ENCODE data around the gene MTRF1.

MTRF1 gene, protein sequence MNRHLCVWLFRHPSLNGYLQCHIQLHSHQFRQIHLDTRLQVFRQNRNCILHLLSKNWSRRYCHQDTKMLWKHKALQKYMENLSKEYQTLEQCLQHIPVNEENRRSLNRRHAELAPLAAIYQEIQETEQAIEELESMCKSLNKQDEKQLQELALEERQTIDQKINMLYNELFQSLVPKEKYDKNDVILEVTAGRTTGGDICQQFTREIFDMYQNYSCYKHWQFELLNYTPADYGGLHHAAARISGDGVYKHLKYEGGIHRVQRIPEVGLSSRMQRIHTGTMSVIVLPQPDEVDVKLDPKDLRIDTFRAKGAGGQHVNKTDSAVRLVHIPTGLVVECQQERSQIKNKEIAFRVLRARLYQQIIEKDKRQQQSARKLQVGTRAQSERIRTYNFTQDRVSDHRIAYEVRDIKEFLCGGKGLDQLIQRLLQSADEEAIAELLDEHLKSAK

DNA sequence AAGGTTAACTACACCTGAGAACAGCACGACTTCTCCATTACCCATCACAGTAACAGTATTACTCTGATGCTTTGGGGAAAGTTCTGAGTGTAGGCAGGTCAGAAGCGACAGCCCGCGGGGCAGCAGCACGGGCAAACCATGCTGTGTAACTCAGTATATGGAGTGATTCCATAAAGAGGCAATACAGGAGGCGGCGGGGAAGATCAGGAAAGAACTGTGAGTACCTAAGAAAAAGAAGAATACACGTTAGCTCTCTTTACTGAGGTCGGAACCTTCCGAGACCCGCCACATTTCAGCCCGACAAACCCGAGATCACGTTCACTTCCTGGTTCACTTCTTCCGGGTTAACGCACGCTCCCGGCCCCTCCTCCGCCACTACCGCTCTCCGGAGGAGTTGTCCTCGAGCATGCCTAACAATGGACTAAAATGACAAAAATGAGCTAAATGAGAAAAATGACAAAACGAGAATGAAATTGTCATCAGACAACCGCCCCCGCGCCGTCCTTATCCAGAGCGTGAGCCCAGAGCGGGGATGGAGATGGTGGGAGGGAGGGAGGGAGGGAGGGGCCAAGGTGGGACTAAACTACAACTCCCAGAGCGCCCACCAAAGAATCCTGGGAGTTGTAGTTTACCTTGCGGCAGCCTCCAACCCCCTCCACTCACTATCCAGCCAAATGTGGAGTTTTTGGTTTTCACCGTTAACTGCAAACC is at the start of gene MTRF1:
TSS of gene MTRF1 (minus strand) at position 316 of the 711 bp plus-strand sequence. CDS start 2,669 bp downstream, outside the sequence.
- peak; percentile 44 for DNase-seq (ENCODE audit: low read depth, low spot score)

DNA sequence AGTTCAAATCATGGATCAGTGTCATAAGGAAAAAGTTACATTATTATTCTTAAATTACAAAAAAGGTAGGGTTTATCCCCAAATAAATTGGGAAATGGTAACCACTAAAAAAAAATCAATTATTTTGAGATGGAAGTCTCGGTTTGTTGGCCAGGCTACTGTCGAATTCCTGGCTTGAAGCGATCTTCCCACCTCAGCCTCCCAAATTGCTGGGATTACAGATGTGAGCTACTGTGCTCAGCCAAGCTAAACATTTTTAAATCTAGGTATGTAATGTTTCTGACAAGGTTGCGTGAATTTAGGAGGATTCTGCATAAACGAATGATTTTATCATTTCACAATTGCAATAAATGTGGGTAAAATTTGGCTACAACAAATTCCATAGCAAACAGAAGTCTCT is 49.7 kb upstream of the MTRF1 start:
- DNase-seq (ENCODE audit: low read depth, low spot score): no peak

GRCh38 chr13:41312176-41312500 is 48.8 kb upstream of the MTRF1 start:
- no peak for DNase-seq (ENCODE audit: low read depth, low spot score)

DNA sequence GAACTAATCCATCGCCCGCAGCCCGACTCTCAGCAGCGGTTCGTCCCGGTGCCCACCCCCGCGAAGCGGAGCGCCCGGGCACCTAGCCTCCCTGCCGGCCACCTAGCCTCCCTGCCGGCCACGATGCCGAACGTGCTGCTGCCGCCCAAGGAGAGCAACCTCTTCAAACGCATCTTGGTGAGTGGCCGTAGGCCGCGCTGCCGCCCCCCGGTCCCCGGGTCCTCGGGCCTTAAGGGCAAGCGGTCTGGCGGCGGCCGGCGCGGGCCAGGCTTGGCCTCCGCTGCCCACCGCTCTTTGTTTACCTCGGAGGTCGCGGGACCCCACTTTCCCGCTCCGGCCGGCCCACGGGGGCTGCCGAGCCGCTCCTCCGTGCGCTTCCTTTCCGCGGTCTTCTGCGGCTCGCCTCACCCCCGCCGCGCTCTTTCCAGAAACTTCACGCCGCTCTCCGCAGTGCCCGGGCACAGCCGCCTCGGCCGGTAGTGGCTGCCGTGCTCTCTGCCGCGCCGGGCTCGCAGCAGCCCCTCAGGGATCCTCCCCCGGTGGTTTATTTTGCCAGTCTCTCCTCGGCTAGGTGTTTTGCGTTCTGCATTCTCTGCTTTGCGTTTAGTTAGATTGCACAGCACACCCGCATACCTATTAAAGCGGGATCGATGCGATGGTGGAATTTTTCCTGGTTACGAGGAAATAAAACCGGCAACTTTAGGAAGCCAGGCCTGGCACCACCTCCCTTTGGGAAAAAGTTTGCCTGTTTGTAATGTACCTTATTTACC is 48.2 kb upstream of the MTRF1 start:
- no peak for DNase-seq (ENCODE audit: low read depth, low spot score)

DNA sequence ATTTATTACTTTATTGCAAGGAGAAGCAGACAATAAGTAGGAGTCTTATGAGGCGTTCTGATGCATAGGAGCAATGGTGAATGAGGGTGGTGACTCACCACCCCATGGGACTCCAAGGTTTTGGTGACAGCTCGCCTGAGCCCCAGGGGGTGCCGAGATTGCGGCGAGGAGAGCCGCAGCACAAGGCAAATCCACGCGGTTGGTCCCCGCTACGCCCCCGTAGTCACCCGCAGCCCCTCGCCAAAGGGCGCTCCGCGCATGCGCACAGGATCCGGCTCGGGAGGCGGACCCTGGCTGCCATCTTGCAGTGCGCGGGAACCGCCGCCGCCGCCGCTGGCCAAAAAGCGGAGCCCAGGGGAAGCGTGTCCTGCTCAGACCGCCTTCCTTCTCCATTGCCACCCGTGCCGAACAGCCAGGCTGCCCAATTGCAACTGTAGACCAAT is 47.6 kb upstream of the MTRF1 start, which contains the start of gene NAA16:
TSS of gene NAA16 (plus strand) at position 305 of the 443 bp plus-strand sequence. CDS start 262 bp downstream, outside the sequence.
- DNase-seq (ENCODE audit: low read depth, low spot score): peak; percentile 68

GRCh38 chr13:41307884-41308640 is 44.7 kb upstream of the MTRF1 start:
- DNase-seq (ENCODE audit: low read depth, low spot score): no peak

- DNase-seq (ENCODE audit: low read depth, low spot score): peak; percentile 33
Measured at GRCh38 chr13:41306271-41307145, 43.1 kb upstream of the MTRF1 start.

GRCh38 chr13:41304551-41304950 is 41.2 kb upstream of the MTRF1 start:
- no peak for DNase-seq (ENCODE audit: low read depth, low spot score)

- DNase-seq (ENCODE audit: low read depth, low spot score): no peak
Measured at GRCh38 chr13:41302743-41303142, 39.4 kb upstream of the MTRF1 start.

- no peak for DNase-seq (ENCODE audit: low read depth, low spot score)
Measured at GRCh38 chr13:41299316-41300094, 36.1 kb upstream of the MTRF1 start.

- DNase-seq (ENCODE audit: low read depth, low spot score): no peak
Measured at GRCh38 chr13:41296879-41297646, 33.7 kb upstream of the MTRF1 start.

- no peak for DNase-seq (ENCODE audit: low read depth, low spot score)
Measured at GRCh38 chr13:41295973-41296372, 32.6 kb upstream of the MTRF1 start.

DNA sequence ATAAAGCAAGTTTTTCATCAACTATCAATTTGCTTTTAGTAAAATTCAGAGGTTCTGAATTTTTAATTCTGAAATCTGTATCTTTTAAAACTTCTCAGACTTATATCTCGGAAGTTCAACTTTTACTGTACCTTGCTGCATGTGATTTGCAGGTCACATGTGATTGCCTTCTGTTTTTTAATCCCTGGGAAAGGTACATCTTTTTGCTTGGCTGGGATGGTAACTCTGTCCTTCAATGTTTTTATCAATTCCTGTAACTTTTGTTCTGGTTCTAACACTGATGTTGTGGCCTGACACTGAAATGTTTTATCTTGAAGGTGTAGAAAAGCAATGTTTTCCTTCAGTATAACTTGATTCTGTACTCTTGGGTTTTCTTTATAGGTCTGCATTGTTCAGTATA is 31.5 kb upstream of the MTRF1 start:
- DNase-seq (ENCODE audit: low read depth, low spot score): no peak

- DNase-seq (ENCODE audit: low read depth, low spot score): no peak
Measured at GRCh38 chr13:41293272-41293671, 29.9 kb upstream of the MTRF1 start.

DNA sequence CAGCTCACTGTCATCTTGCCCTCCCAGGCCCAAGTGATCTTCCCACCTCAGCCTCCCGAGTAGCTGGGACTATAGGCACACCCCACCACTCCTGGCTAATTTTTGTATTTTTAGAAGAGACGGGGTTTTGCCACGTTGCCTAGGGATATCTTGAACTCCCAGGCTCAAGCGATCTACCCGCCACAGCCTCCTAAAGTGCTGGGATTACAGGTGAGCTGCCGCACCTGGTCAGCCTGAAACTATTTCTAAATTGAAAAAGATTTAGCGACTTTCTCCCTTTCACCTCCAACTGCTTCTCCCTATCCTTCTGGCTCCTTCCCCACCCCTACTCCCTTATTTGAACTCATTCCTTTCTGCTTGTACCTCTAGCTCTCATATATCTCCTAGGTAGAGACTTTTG is 27.9 kb upstream of the MTRF1 start:
- DNase-seq (ENCODE audit: low read depth, low spot score): no peak

- DNase-seq (ENCODE audit: low read depth, low spot score): no peak
Measured at GRCh38 chr13:41289463-41289881, 26.1 kb upstream of the MTRF1 start.

DNA sequence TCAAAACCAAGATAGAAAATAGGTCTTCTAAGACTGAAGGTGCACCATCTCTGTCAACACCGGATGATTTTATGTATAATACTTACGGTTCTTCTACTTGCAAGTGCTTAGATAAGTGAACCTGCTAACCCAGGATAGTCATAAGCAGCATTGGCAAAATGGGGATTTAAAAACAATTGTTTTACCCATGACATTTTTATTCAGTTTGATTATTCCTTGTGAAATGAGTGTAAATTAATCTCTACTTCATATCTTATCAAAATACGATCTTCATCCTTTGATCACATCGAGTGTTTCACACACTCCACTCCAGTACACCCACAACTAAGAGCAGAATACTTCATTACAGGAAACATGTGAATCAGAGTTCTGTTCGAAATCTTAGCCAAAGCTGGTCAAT is 23.0 kb upstream of the MTRF1 start:
- no peak for DNase-seq (ENCODE audit: low read depth, low spot score)

GRCh38 chr13:41284512-41285288 is 21.3 kb upstream of the MTRF1 start:
- DNase-seq (ENCODE audit: low read depth, low spot score): peak; percentile 10
